SU-DHL-6 (cell line): ENCODE measurements around the gene ARMC3.

Source experiments
- H2AFZ ChIP-seq: fragments of 200-600 bp; sonication (generic); 2 replicates; pipeline ENCODE4 v1.6.1; 2014; ENCODE audit warnings: low read depth, mild to moderate bottlenecking, moderate library complexity, mixed read lengths, antibody characterized with exemption, low read length; ENCODE audit not compliant: severe bottlenecking
- H3F3A ChIP-seq: fragments of 200-600 bp; shearing (Covaris generic); 2 replicates; pipeline ENCODE4 v1.6.0; 2016; ENCODE audit warnings: antibody characterized with exemption, mild to moderate bottlenecking; ENCODE audit not compliant: insufficient read depth
- H3K27ac ChIP-seq: fragments of 200-600 bp; sonication (generic); 2 replicates; pipeline ENCODE4 v1.5.1; 2016; ENCODE audit warnings: low read depth, mild to moderate bottlenecking, low read length, moderate library complexity, mixed read lengths
- H3K27me3 ChIP-seq: fragments of 200-600 bp; sonication (generic), shearing (Covaris generic); 2 replicates; pipeline ENCODE4 v1.6.0; 2014; ENCODE audit warnings: mild to moderate bottlenecking, low read length
- H3K36me3 ChIP-seq: fragments of 200-600 bp; sonication (generic); 2 replicates; pipeline ENCODE4 v1.6.1; 2014; ENCODE audit warnings: mild to moderate bottlenecking, low read length, mixed read lengths
- H3K4me2 ChIP-seq: fragments of 300-600, 200-600 bp; shearing (Covaris generic), sonication (generic); 2 replicates; pipeline ENCODE4 v1.6.0; 2014; ENCODE audit warnings: low read length, low read depth, mild to moderate bottlenecking; ENCODE audit not compliant: poor library complexity, severe bottlenecking
- H3K4me3 ChIP-seq: fragments of 200-600 bp; sonication (generic); 2 replicates; pipeline ENCODE4 v1.5.1; 2014; ENCODE audit warnings: antibody characterized with exemption, low read length, mild to moderate bottlenecking, mixed read lengths; ENCODE audit not compliant: insufficient read depth, poor library complexity, severe bottlenecking
- H3K79me2 ChIP-seq: fragments of 200-600 bp; sonication (generic); 2 replicates; pipeline ENCODE4 v1.6.1; 2014; ENCODE audit warnings: mild to moderate bottlenecking, low read length, moderate library complexity; ENCODE audit not compliant: insufficient read depth
- H3K9ac ChIP-seq: fragments of 200-600 bp; sonication (generic); 2 replicates; pipeline ENCODE4 v1.7.0; 2014; ENCODE audit warnings: mild to moderate bottlenecking, low read length
- H3K9me2 ChIP-seq: fragments of 200-600 bp; sonication (generic); replicated peaks from 2 replicates; pipeline ENCODE4 v1.6.1; 2014; ENCODE audit warnings: low read length; ENCODE audit not compliant: insufficient read depth
- H3K9me3 ChIP-seq: fragments of 200-600 bp; sonication (generic); 2 replicates; pipeline ENCODE4 v1.6.1; 2014; ENCODE audit warnings: low read length, mixed read lengths; ENCODE audit not compliant: insufficient read depth
- H4K20me1 ChIP-seq: fragments of 200-600 bp; sonication (generic); 2 replicates; pipeline ENCODE4 v1.6.1; 2014; ENCODE audit warnings: low read depth, mild to moderate bottlenecking, antibody characterized with exemption, low read length, moderate library complexity, mixed read lengths
- CTCF ChIP-seq: fragments of 200-600 bp; sonication (generic); IDR thresholded peaks from one replicate; pipeline ENCODE4 v1.5.1; 2017; ENCODE audit warnings: antibody characterized with exemption, mild to moderate bottlenecking, low read length, moderate library complexity; ENCODE audit not compliant: insufficient read depth, poor library complexity, severe bottlenecking
- EZH2phosphoT487 ChIP-seq: fragments of 200-600 bp; sonication (generic), shearing (Covaris generic); conservative IDR thresholded peaks from 2 replicates; pipeline ENCODE4 v1.6.1; 2018; ENCODE audit warnings: mild to moderate bottlenecking, antibody characterized with exemption, low read length, moderate library complexity, mixed read lengths

The ARMC3 gene

GRCh38 chr10:23058366-23058765, 130.5 kb downstream of the ARMC3 start:
- Histone ChIP-seq H3K27me3 (no peaks in the 10 kb centered on the region), H3K4me3 (no peak overlapping the region)

DNA sequence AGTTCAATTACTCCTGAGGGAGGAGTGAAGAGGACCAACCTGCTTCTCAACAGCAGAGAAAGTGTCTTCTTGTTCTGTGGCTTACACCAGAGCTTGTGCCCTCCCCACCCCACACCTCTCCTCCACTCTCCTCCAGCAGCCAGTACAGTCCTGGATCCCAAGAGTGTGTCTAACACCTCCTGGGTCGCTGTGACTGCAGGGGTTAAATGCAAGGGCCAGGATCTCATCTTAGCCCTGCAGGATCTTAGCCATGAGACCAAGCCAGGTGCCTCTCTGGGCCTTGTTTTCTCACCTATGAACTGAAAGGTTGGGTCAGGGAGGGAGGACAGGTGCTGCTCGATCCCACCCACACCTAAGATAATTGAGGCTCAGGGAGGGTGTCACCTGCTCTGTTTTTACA, 133.1 kb downstream of the ARMC3 start:
- Histone ChIP-seq H3K4me3 (no peak overlapping the region), H3K36me3 (no peaks in the 10 kb centered on the region), H3K79me2 (no peaks in the 10 kb centered on the region), H3K9ac (no peak overlapping the region), H3F3A (no peaks in the 10 kb centered on the region), H4K20me1 (no peaks in the 10 kb centered on the region), H3K9me3 (no peaks in the 10 kb centered on the region), H3K4me2 (no peak overlapping the region), H3K27ac (no peak overlapping the region), H3K27me3 (no peaks in the 10 kb centered on the region), H3K9me2 (no peaks in the 10 kb centered on the region), H2AFZ (no peak overlapping the region)
- TF ChIP-seq CTCF = no peak
- no peak for TF ChIP-seq EZH2phosphoT487

More at GRCh38 chr10:23058366-23058765, 130.5 kb downstream of the ARMC3 start:
- Histone ChIP-seq H3K79me2 (no peaks in the 10 kb centered on the region), H3K4me2 (no peak overlapping the region), H3K9me2 (no peaks in the 10 kb centered on the region; the same call in 1 of the 2 replicates), H4K20me1 (no peaks in the 10 kb centered on the region), H3K27ac (no peak overlapping the region), H3K9ac (no peak overlapping the region), H2AFZ (no peak overlapping the region), H3K9me3 (no peaks in the 10 kb centered on the region), H3K36me3 (no peaks in the 10 kb centered on the region), H3F3A (no peaks in the 10 kb centered on the region)
- TF ChIP-seq CTCF (no peak), EZH2phosphoT487 (no peak)

GRCh38 chr10:23063045-23063972, 135.5 kb downstream of the ARMC3 start:
- H3F3A ChIP-seq = no peaks in the 10 kb centered on the region
- H3K9me3 ChIP-seq = no peaks in the 10 kb centered on the region
- no peak overlapping the region for H3K4me3 ChIP-seq
- no peaks in the 10 kb centered on the region for H3K79me2 ChIP-seq
- no peak overlapping the region for H3K27ac ChIP-seq
- no peak for TF ChIP-seq CTCF
- no peak for TF ChIP-seq EZH2phosphoT487
- H3K36me3 ChIP-seq = no peaks in the 10 kb centered on the region
- no peaks in the 10 kb centered on the region for H4K20me1 ChIP-seq
- no peaks in the 10 kb centered on the region for H3K27me3 ChIP-seq
- H3K9me2 ChIP-seq = no peaks in the 10 kb centered on the region
- H3K9ac ChIP-seq = no peak overlapping the region
- no peak overlapping the region for H3K4me2 ChIP-seq
- no peak overlapping the region for H2AFZ ChIP-seq
